ENCODE results near the gene SCN10A.

DNA sequence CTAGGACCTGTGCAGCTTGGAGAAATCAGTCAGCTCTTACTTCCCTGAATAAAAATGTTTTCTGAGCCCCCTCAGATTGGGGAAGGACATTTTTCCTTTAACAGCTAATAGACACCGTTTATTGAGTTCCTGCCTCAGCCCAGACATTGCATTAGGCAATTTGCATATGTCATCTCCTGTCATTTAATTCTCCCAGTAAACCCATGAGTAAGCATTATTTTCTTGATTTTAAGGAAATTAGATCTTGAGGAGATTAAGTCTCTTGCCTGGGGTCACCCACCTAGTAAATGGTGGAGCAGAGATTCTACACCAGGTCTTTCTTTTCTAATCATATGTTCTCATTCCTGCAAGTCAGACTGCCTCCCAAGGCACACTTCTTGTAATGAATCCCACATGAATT lies 88.0 kb downstream of the SCN10A start:
- TF ChIP-seq, protein P1, sequence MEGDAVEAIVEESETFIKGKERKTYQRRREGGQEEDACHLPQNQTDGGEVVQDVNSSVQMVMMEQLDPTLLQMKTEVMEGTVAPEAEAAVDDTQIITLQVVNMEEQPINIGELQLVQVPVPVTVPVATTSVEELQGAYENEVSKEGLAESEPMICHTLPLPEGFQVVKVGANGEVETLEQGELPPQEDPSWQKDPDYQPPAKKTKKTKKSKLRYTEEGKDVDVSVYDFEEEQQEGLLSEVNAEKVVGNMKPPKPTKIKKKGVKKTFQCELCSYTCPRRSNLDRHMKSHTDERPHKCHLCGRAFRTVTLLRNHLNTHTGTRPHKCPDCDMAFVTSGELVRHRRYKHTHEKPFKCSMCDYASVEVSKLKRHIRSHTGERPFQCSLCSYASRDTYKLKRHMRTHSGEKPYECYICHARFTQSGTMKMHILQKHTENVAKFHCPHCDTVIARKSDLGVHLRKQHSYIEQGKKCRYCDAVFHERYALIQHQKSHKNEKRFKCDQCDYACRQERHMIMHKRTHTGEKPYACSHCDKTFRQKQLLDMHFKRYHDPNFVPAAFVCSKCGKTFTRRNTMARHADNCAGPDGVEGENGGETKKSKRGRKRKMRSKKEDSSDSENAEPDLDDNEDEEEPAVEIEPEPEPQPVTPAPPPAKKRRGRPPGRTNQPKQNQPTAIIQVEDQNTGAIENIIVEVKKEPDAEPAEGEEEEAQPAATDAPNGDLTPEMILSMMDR (IDR thresholded peaks at IDR 0.05) = no peak
- no peak for TF ChIP-seq POLR2A (IDR thresholded peaks at IDR 0.05)
- TF ChIP-seq EP300 (IDR thresholded peaks at IDR 0.05) = no peak

Data from ovary (tissue), 3 donors.